ENCODE measurements around the gene UNC13C. TPM values are rescaled to one million over a fixed set of nuclear protein-coding genes. Genes with fewer than 3 reads are reported as not detected.

UNC13C gene
- polyA plus RNA-seq, 1 donor from 2014 or later = 4.0 TPM

DNA sequence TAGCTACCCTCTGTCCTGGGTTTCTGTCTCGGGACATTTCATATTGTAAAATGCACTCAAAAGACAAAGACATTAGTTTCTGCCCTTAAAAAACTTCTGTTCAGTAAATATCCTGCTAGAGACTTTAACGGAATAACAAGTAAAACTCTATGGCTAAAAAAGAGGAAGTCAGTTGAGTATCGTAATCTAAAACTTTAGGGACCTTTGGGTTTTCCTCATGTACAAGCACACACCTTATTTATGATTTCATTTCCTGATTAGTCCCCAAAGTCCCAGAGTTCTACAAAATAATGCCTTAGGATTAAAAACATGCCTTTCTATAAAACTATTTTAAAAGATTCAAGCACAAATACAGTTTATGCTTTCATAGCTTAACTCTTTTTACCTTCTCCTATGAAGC lies 585.9 kb downstream of the UNC13C start:
- Histone ChIP-seq H3K27me3 (ENCODE audit: insufficient read depth, low read depth, low read length) (no peaks in the 10 kb centered on the region), H4K20me1 (ENCODE audit: insufficient read depth) (no peaks in the 10 kb centered on the region), H3F3A (ENCODE audit: insufficient read depth, low read length, poor library complexity, severe bottlenecking) (no peaks in the 10 kb centered on the region), H3K4me2 (ENCODE audit: low read length) (no peak overlapping the region), H3K79me2 (replicated peaks; ENCODE audit: insufficient read depth, low read length) (no peaks in the 10 kb centered on the region), H3K36me3 (ENCODE audit: insufficient read depth, low read length) (no peaks in the 10 kb centered on the region), H3K9me3 (ENCODE audit: low read length) (no peaks in the 10 kb centered on the region), H2AFZ (ENCODE audit: low read depth, low read length) (no peak overlapping the region), H3K9ac (ENCODE audit: low read length) (no peak overlapping the region), H3K27ac (ENCODE audit: low read length) (no peak overlapping the region), H3K9me2 (ENCODE audit: insufficient read depth, low read length) (no peaks in the 10 kb centered on the region), H3K4me3 (ENCODE audit: low read length) (no peak overlapping the region)
- TF ChIP-seq POLR2AphosphoS5 (IDR thresholded peaks at IDR 0.05) (no peak), REST (IDR thresholded peaks at IDR 0.05; ENCODE audit: borderline replicate concordance) (no peak), MXI1 (conservative IDR thresholded peaks at IDR 0.05; ENCODE audit: poor library complexity, severe bottlenecking) (no peak)
- TF ChIP-seq, protein P1, sequence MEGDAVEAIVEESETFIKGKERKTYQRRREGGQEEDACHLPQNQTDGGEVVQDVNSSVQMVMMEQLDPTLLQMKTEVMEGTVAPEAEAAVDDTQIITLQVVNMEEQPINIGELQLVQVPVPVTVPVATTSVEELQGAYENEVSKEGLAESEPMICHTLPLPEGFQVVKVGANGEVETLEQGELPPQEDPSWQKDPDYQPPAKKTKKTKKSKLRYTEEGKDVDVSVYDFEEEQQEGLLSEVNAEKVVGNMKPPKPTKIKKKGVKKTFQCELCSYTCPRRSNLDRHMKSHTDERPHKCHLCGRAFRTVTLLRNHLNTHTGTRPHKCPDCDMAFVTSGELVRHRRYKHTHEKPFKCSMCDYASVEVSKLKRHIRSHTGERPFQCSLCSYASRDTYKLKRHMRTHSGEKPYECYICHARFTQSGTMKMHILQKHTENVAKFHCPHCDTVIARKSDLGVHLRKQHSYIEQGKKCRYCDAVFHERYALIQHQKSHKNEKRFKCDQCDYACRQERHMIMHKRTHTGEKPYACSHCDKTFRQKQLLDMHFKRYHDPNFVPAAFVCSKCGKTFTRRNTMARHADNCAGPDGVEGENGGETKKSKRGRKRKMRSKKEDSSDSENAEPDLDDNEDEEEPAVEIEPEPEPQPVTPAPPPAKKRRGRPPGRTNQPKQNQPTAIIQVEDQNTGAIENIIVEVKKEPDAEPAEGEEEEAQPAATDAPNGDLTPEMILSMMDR (IDR thresholded peaks at IDR 0.05; ENCODE audit: poor library complexity, severe bottlenecking) = no peak

- peak overlapping the region; percentile 37 for H3K4me3 ChIP-seq (ENCODE audit: low read length)
- H3K4me2 ChIP-seq (ENCODE audit: low read length) = peak overlapping the region; percentile 36
- no peaks in the 10 kb centered on the region for H3K27me3 ChIP-seq (ENCODE audit: insufficient read depth, low read depth, low read length)
- TF ChIP-seq EZH2 (IDR thresholded peaks at IDR 0.05; ENCODE audit: borderline replicate concordance, insufficient read depth, low read length, poor library complexity, severe bottlenecking) = no peak
- peak; percentile 76 for TF ChIP-seq REST (IDR thresholded peaks at IDR 0.05; ENCODE audit: borderline replicate concordance)
- TF ChIP-seq SMC3 (conservative IDR thresholded peaks at IDR 0.05; ENCODE audit: poor library complexity) = peak; percentile 29
- peak; percentile 32 for TF ChIP-seq RAD21 (conservative IDR thresholded peaks at IDR 0.05)
- no peak for TF ChIP-seq MXI1 (conservative IDR thresholded peaks at IDR 0.05; ENCODE audit: poor library complexity, severe bottlenecking)
- no peak for TF ChIP-seq TAF1 (IDR thresholded peaks at IDR 0.05; ENCODE audit: low read depth)
- peak; percentile 57 for TF ChIP-seq POLR2AphosphoS5 (IDR thresholded peaks at IDR 0.05)
- peak; percentile 68 for TF ChIP-seq EP300 (conservative IDR thresholded peaks at IDR 0.05; ENCODE audit: poor library complexity, severe bottlenecking)
- TF ChIP-seq, protein P1 (IDR thresholded peaks at IDR 0.05; ENCODE audit: poor library complexity, severe bottlenecking) = no peak
- H3K9me2 ChIP-seq (ENCODE audit: insufficient read depth, low read length) = no peaks in the 10 kb centered on the region
- peak overlapping the region; percentile 82 for H3K27ac ChIP-seq (ENCODE audit: low read length)
- no peaks in the 10 kb centered on the region for H3F3A ChIP-seq (ENCODE audit: insufficient read depth, low read length, poor library complexity, severe bottlenecking)
- H4K20me1 ChIP-seq (ENCODE audit: insufficient read depth) = no peaks in the 10 kb centered on the region
- H3K9ac ChIP-seq (ENCODE audit: low read length) = peak overlapping the region; percentile 41
- no peaks in the 10 kb centered on the region for H3K36me3 ChIP-seq (ENCODE audit: insufficient read depth, low read length)
- no peak overlapping the region for H2AFZ ChIP-seq (ENCODE audit: low read depth, low read length)
- H3K79me2 ChIP-seq (replicated peaks; ENCODE audit: insufficient read depth, low read length) = no peaks in the 10 kb centered on the region
- H3K9me3 ChIP-seq (ENCODE audit: low read length) = no peaks in the 10 kb centered on the region
Measured at GRCh38 chr15:54566654-54567053, 588.4 kb downstream of the UNC13C start.

Data from neural cell (in vitro differentiated cells).